SHP77 treated with DMSO at 0.1 percent for 48 hours (cell line): ENCODE measurements around the gene PLEKHM3.
A peak's percentile ranks its signal among the peaks of the same experiment; 100 is the strongest.
"Not testable (repeated sequence)": the region's sequence is repeated elsewhere in the genome, so short reads cannot be mapped to it uniquely, and the experiment has no call there.

Experiments used
- DNase-seq: peaks from one replicate; lab custom pipeline; 2025; lab: John Stamatoyannopoulos, UW

Gene PLEKHM3

GRCh38 chr2:207950761-207951114 lies 74.6 kb downstream of the PLEKHM3 start:
- no peak for DNase-seq

GRCh38 chr2:207950063-207950760 lies 75.1 kb downstream of the PLEKHM3 start:
- no peak for DNase-seq

- DNase-seq, result not testable (repeated sequence)
Observed at GRCh38 chr2:207949245-207949644, 76.1 kb downstream of the PLEKHM3 start.

- no peak for DNase-seq
Observed at GRCh38 chr2:207944979-207945600, 80.2 kb downstream of the PLEKHM3 start.

- DNase-seq, result no peak
Observed at GRCh38 chr2:207944334-207944733, 81.0 kb downstream of the PLEKHM3 start.

- no peak for DNase-seq
Observed at GRCh38 chr2:207939342-207940108, 85.8 kb downstream of the PLEKHM3 start.

GRCh38 chr2:207938886-207939285 lies 86.4 kb downstream of the PLEKHM3 start:
- DNase-seq, result no peak

GRCh38 chr2:207938415-207938814 lies 86.9 kb downstream of the PLEKHM3 start:
- no peak for DNase-seq

GRCh38 chr2:207937823-207938222 lies 87.5 kb downstream of the PLEKHM3 start:
- no peak for DNase-seq

- DNase-seq, result no peak
Observed at GRCh38 chr2:207937253-207937652, 88.1 kb downstream of the PLEKHM3 start.

GRCh38 chr2:207936380-207936779 lies 88.9 kb downstream of the PLEKHM3 start:
- no peak for DNase-seq

- no peak for DNase-seq
Observed at GRCh38 chr2:207935991-207936370, 89.3 kb downstream of the PLEKHM3 start.

- no peak for DNase-seq
Observed at GRCh38 chr2:207935121-207935990, 90.0 kb downstream of the PLEKHM3 start.

- no peak for DNase-seq
Observed at GRCh38 chr2:207934720-207935119, 90.6 kb downstream of the PLEKHM3 start.

- DNase-seq, result no peak
Observed at GRCh38 chr2:207933396-207934065, 91.8 kb downstream of the PLEKHM3 start.

GRCh38 chr2:207932106-207932505 lies 93.2 kb downstream of the PLEKHM3 start:
- no peak for DNase-seq

- DNase-seq, result peak; percentile 98
Observed at GRCh38 chr2:207930747-207931146, 94.6 kb downstream of the PLEKHM3 start.

- DNase-seq, result no peak
Observed at GRCh38 chr2:207929923-207930322, 95.4 kb downstream of the PLEKHM3 start.

GRCh38 chr2:207928079-207928478 lies 97.2 kb downstream of the PLEKHM3 start:
- no peak for DNase-seq

- DNase-seq, result no peak
Observed at GRCh38 chr2:207926989-207927300, 98.4 kb downstream of the PLEKHM3 start.

- peak; percentile 46 for DNase-seq
Observed at GRCh38 chr2:207926133-207926988, 99.0 kb downstream of the PLEKHM3 start.
